ENCODE data around the gene FBXO4. TPM values are rescaled to one million over a fixed set of nuclear protein-coding genes. Genes with fewer than 3 reads are reported as not detected.
"Not testable (repeated sequence)": the region's sequence is repeated elsewhere in the genome, so short reads cannot be mapped to it uniquely, and the experiment has no call there.

Gene FBXO4
- total RNA-seq, 2 donors from 2014 or later, result 9.5 to 14.1 TPM

- H3K27me3 Mint-ChIP-seq, result peaks cover 16% of the 10 kb centered on the region
- not testable (repeated sequence) for H3K4me3 Mint-ChIP-seq; ATAC-seq (replicated peaks); H3K36me3 Mint-ChIP-seq (ENCODE audit: low read depth); H3K4me1 Mint-ChIP-seq; H3K27ac Mint-ChIP-seq; H3K9me3 Mint-ChIP-seq
These were observed 57.8 kb downstream of the FBXO4 start for GRCh38 chr5:41982858-41983257.

GRCh38 chr5:41983284-41983683, 58.2 kb downstream of the FBXO4 start:
- Mint-ChIP-seq H3K27me3 (peaks cover 17% of the 10 kb centered on the region), H3K4me1 (no peaks in the 10 kb centered on the region), H3K27ac (no peak overlapping the region), H3K36me3 (ENCODE audit: low read depth) (no peaks in the 10 kb centered on the region), H3K4me3 (no peak overlapping the region), H3K9me3 (peaks cover 3% of the 10 kb centered on the region)
- ATAC-seq (replicated peaks), result no peak

- H3K9me3 Mint-ChIP-seq, result peaks cover 3% of the 10 kb centered on the region
- H3K4me3 Mint-ChIP-seq, result no peak overlapping the region
- ATAC-seq (replicated peaks), result no peak
- no peaks in the 10 kb centered on the region for H3K4me1 Mint-ChIP-seq
- H3K27ac Mint-ChIP-seq, result no peak overlapping the region
- H3K36me3 Mint-ChIP-seq (ENCODE audit: low read depth), result no peaks in the 10 kb centered on the region
- H3K27me3 Mint-ChIP-seq, result peaks cover 26% of the 10 kb centered on the region
These were observed 61.0 kb downstream of the FBXO4 start for GRCh38 chr5:41985945-41986695.

Other genes with a start within 250 kb of the FBXO4 start
- gene OXCT1, start 54.9 kb upstream of the FBXO4 start, total RNA-seq, result 10 to 100 TPM; 49.9 to 74.4 TPM
- 10 to 100 TPM; 29.7 to 32.7 TPM for gene RIMOC1, start 20.9 kb upstream of the FBXO4 start, total RNA-seq

Measured in activated T-helper 17 cell treated with anti-CD3 and anti-CD28 coated beads, Interleukin-2, amount 50 U/mL, for 72 hours (primary cell).